Testis (tissue), 3 donors: Measurements from ENCODE around the gene PPP2R2C. TPM values are rescaled to one million over a fixed set of nuclear protein-coding genes. Genes with fewer than 3 reads are reported as not detected.

Source experiments
- DNase-seq: peaks from one replicate; pipeline ENCODE4 v3.0.0-alpha.2; 2019
- H3K27ac ChIP-seq, 2 donors: fragments of 200-600 bp; sonication (generic); one replicate each; pipeline ENCODE4 v1.5.1; 2019
- H3K27me3 ChIP-seq: fragments of 200-600 bp; sonication (generic); one replicate; pipeline ENCODE4 v1.5.1; 2019
- H3K36me3 ChIP-seq: fragments of 200-600 bp; sonication (generic); one replicate; pipeline ENCODE4 v1.5.1; 2017; ENCODE audit warnings: low read depth; ENCODE audit errors: missing control alignments
- H3K4me1 ChIP-seq: fragments of 200-600 bp; sonication (generic); one replicate; pipeline ENCODE4 v1.5.1; 2019
- H3K4me3 ChIP-seq, 2 donors: fragments of 200-600 bp; sonication (generic); one replicate each; pipeline ENCODE4 v1.5.1; 2017 to 2019
- H3K9me3 ChIP-seq: fragments of 200-600 bp; sonication (generic); one replicate; pipeline ENCODE4 v1.5.1; 2017
- POLR2A ChIP-seq: fragments of 450-650 bp; IDR thresholded peaks from one replicate; pipeline ENCODE4 v1.6.1; 2017; ENCODE audit warnings: antibody characterized with exemption, mild to moderate bottlenecking, moderate library complexity
- WGBS, 2 donors: methylation state at CpG; one replicate each; pipeline ENCODE4 v1.1.5; 2018; 5-methylcytosine and 5-hydroxymethylcytosine counted together
- intact Hi-C: fragments of 100-400 bp; cut with DNase I; formaldehyde crosslinking; loops from one replicate; pipeline ENCODE4 v1.15.1; 2023; ENCODE audit warnings: low total_unique reads
- polyA plus RNA-seq: library from polyadenylated mRNA; stranded (reverse); fragments of 350-450 nt; fragmentation: Illumina TruSeq; extraction: RNeasy Lipid Tissue Mini Kit (QIAGEN cat#74804); gene quantifications from one replicate; pipeline ENCODE4 v1.2.3, GENCODE V29; 2014; ENCODE audit warnings: low read depth, low replicate concordance; ENCODE audit not compliant: insufficient read depth
- total RNA-seq, 2 donors: library from RNA; depleted of rRNA; stranded (reverse); fragments of >200 nt; gene quantifications; one replicate each; pipeline ENCODE4 v1.2.3, GENCODE V29; 2016
- TF ChIP-seq, protein P1 (sequence below), 3 experiments: fragments of 450-650 bp in 2 of 3; fragments of 200-600 bp in 1 of 3; sonication (generic) in 1 of 3; IDR thresholded peaks; one replicate each; pipeline ENCODE4 v1.5.1; 2016 to 2019; ENCODE audit warnings: antibody characterized with exemption in 3 of 3, mild to moderate bottlenecking in 2 of 3, moderate library complexity in 1 of 3

PPP2R2C gene
- total and polyA plus RNA-seq, 3 donors from 2014 or later, result 7.9 to 20.4 (median 13.1) TPM

DNA sequence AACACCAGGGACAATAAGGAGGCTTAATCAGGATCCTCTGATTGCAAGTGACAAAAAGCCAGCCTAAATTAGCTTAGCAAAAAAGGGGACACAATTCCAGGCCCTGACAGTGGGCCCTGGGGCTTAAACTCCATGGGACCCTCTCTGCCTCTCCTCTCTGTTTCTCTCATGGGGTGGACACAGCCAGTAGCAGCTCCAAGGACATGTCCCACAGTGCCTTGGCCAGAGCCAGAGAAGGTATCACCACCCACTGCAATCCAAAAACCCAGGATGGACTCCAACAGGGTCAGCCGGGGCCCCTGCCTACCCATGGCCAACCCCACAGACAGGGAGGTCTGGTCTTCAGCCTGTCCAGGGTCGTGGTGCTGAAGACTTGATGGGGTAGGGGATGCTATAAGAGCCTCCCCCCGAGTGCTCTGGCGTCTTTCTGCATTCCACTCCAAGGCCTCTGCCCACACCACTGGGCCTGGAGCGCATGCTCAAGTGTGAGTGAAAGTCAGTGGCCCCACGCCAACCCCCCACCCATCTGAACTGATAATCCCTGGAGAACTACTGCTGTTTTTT lies 19.7 kb upstream of the PPP2R2C start:
- intact Hi-C loops, result no loop called here
- H3K9me3 ChIP-seq, result no peaks in the 10 kb centered on the region
- 80 to 89% methylated on average over 2 to 6 of the region's 6 CpGs for WGBS, 2 donors
- no peaks in the 10 kb centered on the region for H3K4me1 ChIP-seq
- H3K4me3 ChIP-seq, result no peak overlapping the region
- no peak overlapping the region for H3K27ac ChIP-seq
- no peak for DNase-seq
- no peaks in the 10 kb centered on the region for H3K27me3 ChIP-seq
- no peak for TF ChIP-seq POLR2A
- TF ChIP-seq, protein P1, sequence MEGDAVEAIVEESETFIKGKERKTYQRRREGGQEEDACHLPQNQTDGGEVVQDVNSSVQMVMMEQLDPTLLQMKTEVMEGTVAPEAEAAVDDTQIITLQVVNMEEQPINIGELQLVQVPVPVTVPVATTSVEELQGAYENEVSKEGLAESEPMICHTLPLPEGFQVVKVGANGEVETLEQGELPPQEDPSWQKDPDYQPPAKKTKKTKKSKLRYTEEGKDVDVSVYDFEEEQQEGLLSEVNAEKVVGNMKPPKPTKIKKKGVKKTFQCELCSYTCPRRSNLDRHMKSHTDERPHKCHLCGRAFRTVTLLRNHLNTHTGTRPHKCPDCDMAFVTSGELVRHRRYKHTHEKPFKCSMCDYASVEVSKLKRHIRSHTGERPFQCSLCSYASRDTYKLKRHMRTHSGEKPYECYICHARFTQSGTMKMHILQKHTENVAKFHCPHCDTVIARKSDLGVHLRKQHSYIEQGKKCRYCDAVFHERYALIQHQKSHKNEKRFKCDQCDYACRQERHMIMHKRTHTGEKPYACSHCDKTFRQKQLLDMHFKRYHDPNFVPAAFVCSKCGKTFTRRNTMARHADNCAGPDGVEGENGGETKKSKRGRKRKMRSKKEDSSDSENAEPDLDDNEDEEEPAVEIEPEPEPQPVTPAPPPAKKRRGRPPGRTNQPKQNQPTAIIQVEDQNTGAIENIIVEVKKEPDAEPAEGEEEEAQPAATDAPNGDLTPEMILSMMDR (IDR thresholded peaks at IDR 0.05), result no peak
- H3K36me3 ChIP-seq, result no peaks in the 10 kb centered on the region

DNA sequence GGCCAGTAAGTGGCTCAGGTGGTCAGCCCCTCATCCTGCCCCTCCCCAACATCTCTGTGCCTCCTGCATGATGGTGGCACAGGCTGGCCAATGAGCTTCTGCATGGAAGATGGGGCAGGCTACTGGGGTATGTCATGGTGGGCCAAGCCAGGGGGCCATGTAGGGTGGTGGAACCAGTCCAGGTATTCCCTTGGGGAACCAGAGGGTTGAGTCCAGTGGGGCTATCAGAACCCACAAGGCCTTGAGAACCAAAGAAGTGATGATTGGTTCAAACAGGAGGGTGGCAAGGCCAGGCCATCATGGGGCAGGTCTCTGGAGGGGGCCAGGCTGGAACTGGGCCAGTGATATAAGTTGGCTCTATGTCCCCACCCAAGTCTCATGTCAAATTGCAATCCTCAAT lies 18.8 kb upstream of the PPP2R2C start:
- H3K9me3 ChIP-seq, result no peaks in the 10 kb centered on the region
- intact Hi-C loops, result no loop called here
- H3K27me3 ChIP-seq, result no peaks in the 10 kb centered on the region
- TF ChIP-seq, protein P1 (IDR thresholded peaks at IDR 0.05), result no peak
- TF ChIP-seq POLR2A, result no peak
- H3K4me3 ChIP-seq, result no peak overlapping the region
- H3K27ac ChIP-seq, result no peak overlapping the region
- no peaks in the 10 kb centered on the region for H3K4me1 ChIP-seq
- no peaks in the 10 kb centered on the region for H3K36me3 ChIP-seq
- no peak for DNase-seq

DNA sequence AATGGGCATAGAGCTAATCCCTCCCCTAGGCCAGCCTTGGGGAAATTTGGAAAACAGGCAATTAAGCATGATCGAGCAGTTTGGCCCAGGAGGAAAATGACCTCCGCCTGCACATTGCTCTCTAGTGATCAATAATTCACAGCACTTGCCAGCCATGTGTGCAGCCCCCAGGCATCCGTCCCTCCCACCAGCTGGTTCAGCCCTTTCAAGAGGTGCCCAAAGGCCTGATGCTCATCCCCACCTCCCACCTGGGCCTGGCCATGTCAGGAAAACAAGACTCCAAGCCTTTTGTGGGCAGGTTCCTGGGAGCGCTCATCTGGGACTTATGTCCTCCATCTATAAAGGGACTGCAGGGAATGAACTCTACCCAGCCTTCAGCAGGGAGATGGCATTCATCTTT lies 17.5 kb upstream of the PPP2R2C start:
- no peak for DNase-seq
- Histone ChIP-seq H3K4me1 (no peaks in the 10 kb centered on the region), H3K4me3 (no peak overlapping the region), H3K27ac (no peak overlapping the region), H3K9me3 (no peaks in the 10 kb centered on the region), H3K27me3 (no peaks in the 10 kb centered on the region), H3K36me3 (no peaks in the 10 kb centered on the region)
- intact Hi-C loops, result no loop called here
- 58 to 66% methylated on average over 4 of the region's 4 CpGs for WGBS, 2 donors
- TF ChIP-seq, protein P1 (IDR thresholded peaks at IDR 0.05), result no peak
- TF ChIP-seq POLR2A, result no peak

DNA sequence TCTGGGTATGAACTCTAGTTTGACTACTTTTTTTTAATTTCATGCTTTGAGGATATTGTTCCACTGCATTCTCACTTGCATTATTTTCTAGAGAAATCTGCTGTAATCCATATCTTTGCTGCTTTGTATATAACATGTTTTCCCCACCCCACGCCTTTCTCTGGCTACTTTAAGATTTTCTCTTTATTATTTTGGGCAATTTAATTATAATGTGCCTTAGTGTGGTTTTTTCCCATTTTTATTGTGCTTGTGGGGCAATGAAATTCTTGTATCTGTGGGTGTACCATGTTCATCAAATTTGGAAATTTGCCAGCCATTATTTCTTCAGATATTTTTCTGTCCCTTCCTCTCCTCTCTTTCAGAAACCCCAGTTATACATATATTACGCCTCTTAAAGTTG lies 15.1 kb upstream of the PPP2R2C start:
- H3K27me3 ChIP-seq, result no peaks in the 10 kb centered on the region
- H3K36me3 ChIP-seq, result no peaks in the 10 kb centered on the region
- WGBS, 2 donors, result 73 to 74% methylated on average over 2 of the region's 2 CpGs
- no peak overlapping the region for H3K27ac ChIP-seq
- no peaks in the 10 kb centered on the region for H3K4me1 ChIP-seq
- TF ChIP-seq POLR2A, result no peak
- TF ChIP-seq, protein P1 (IDR thresholded peaks at IDR 0.05), result no peak
- DNase-seq, result no peak
- intact Hi-C loops, result no loop called here
- H3K4me3 ChIP-seq, result no peak overlapping the region
- no peaks in the 10 kb centered on the region for H3K9me3 ChIP-seq

DNA sequence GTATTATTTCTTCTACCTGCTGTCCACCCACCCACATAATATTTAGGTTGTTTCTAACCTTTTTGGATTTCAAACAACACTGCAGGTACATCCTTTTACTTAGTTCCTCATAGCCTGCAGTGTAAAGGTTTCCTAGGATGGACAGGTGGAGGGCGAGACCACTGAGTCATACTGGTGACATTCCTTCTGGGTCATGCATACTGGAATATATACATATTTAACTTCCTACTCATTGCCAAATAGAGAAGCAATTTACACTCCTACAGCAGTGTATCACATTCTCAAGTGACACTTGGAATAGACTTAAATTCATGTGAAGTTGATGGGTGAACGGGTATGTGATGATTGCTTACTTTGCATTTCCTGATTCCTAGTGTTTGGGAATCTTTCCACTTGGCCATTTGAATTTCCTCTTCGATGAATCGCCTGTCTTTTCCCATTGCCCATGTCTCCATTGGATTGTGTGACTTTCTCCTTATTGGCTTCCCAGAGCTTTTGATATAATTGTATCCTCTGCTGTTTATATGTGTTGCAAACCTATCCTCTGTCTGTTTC lies 8.2 kb upstream of the PPP2R2C start:
- Histone ChIP-seq H3K27ac (no peak overlapping the region), H3K36me3 (no peaks in the 10 kb centered on the region), H3K4me1 (no peaks in the 10 kb centered on the region), H3K27me3 (no peaks in the 10 kb centered on the region), H3K4me3 (no peak overlapping the region), H3K9me3 (no peaks in the 10 kb centered on the region)
- TF ChIP-seq, protein P1 (IDR thresholded peaks at IDR 0.05), result no peak
- no peak for TF ChIP-seq POLR2A
- 76 to 80% methylated on average over 4 of the region's 4 CpGs for WGBS, 2 donors
- intact Hi-C loops, result no loop called here
- DNase-seq, result no peak
